ENCODE results near the gene GPRIN2. TPM values are rescaled to one million over a fixed set of nuclear protein-coding genes. Genes with fewer than 3 reads are reported as not detected.

The GPRIN2 gene
- total and polyA plus RNA-seq, 2 of the 8 experiments (the other 6 are each of a cell fraction or from before 2014, with no cell fraction given) = 14.3 to 18.6 TPM

DNA sequence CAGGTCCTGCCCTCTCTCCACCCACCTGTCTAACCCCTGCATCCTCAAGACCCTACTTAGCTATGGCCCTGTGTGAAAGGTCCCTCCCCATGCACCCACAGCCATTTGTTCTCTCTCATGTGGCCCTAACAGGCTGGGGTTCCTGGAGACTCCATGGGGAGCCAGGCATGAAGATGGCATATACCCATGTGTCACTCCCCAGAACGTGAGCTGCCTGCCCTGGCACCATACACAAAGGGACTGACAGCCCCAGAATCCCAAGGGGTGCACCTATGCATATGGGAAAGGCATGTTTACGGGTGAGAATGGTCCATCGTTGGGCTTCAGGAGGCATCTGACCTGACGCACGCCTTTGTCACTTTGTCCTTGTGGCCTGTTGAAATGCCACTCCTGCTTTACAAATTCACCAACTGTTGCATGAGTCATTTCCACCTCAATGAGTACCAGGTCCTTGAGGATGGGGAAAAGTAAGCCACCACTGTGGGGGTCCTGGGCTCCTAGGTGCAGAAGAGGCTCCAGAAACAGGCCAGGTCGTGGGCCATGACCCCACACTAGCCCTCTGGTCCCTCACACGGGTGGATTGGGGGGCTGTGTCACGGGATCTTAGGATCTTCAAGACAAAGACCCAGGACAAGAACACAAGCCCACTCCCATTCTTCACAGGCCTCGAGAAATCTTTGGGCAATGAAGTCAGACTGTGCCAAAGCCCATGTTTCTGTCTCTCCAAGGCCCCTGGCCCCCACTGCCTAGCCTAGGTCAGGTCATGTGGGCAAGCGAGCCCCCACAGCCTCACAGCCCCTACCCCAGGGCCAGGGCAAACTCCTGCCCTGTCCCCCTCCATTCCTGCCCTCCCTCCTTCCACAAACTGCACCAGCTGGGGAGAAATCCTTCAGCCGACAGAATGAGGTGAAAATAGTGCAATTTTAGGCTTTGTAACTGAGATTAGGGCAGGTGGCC, 8.6 kb downstream of the GPRIN2 start (continued):
- TF ChIP-seq GTF2F1 (IDR thresholded peaks at IDR 0.05; ENCODE audit: borderline replicate concordance, low read depth, low read length) (no peak), JUND (IDR thresholded peaks at IDR 0.05; ENCODE audit: low read length) (no peak), EZH2 (IDR thresholded peaks at IDR 0.05; ENCODE audit: low read depth, low read length, severe bottlenecking) (no peak), CREB1 (IDR thresholded peaks at IDR 0.05) (no peak), BRCA1 (IDR thresholded peaks at IDR 0.05; ENCODE audit: low read depth, low read length) (no peak), HDAC6 (IDR thresholded peaks at IDR 0.05; ENCODE audit: low read depth, low read length) (no peak)
